ENCODE measurements around the gene DPM2.

Gene DPM2

DNA sequence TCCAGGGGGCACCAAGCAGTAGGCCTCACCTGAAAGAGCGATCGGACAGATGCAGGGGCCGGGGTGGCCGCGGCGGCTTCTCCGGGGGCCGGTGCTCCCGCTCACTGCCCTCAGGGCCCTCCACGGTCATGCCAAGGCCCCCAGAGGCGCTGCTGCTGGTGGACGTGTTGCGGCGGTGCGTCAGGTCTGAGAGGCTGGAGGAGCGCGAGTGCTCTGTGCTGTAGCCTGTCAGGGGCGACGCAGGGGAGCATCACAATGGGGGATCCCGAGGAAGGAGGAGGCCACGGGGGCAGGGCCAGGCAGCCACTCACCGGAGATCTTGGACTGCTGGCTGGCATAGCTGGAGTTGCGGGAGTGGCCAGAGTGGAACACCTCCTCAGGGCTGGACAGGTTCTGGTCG is 7.7 kb upstream of the DPM2 start:
- Histone ChIP-seq H2BK5ac (ENCODE audit: low read depth, low read length, poor library complexity) (no peak overlapping the region), H3K27me3 (ENCODE audit: insufficient read depth, low read length) (no peaks in the 10 kb centered on the region), H3K4me3 (ENCODE audit: low read depth, low read length) (no peak overlapping the region), H3K18ac (ENCODE audit: low read length) (no peak overlapping the region), H3K4me2 (ENCODE audit: low read length) (no peak overlapping the region), H3K23ac (ENCODE audit: low read length) (no peak overlapping the region), H4K12ac (ENCODE audit: low read depth, low read length) (no peak overlapping the region), H3K4me1 (ENCODE audit: control insufficient read depth in 1 of 2, insufficient read depth in 2 of 2, low read length in 2 of 2) (no peaks in the 10 kb centered on the region), H2AFZ (ENCODE audit: insufficient read depth, low read length, poor library complexity) (no peak overlapping the region), H4K8ac (ENCODE audit: low read depth, low read length) (no peak overlapping the region), H2AK5ac (ENCODE audit: low read length) (no peak overlapping the region), H3K79me1 (ENCODE audit: low read length) (no peaks in the 10 kb centered on the region), H3K27ac (ENCODE audit: low read depth, low read length) (no peak overlapping the region), H3K9ac (ENCODE audit: low read length) (no peak overlapping the region), H2BK12ac (ENCODE audit: low read length) (no peak overlapping the region), H3K36me3 (ENCODE audit: control insufficient read depth in 1 of 2, insufficient read depth in 2 of 2, low read length in 2 of 2) (peaks cover 66 to 70% of the 10 kb centered on the region in 2 experiments), H3K14ac (ENCODE audit: low read length) (no peak overlapping the region), H3K79me2 (ENCODE audit: control insufficient read depth, insufficient read depth, low read length, poor library complexity) (peaks cover 1% of the 10 kb centered on the region), H2BK120ac (ENCODE audit: insufficient read depth, low read length, poor library complexity) (no peak overlapping the region), H3K9me3 (ENCODE audit: insufficient read depth, low read depth, low read length) (no peaks in the 10 kb centered on the region), H3K4ac (ENCODE audit: low read depth, low read length) (no peak overlapping the region), H4K91ac (ENCODE audit: low read depth, low read length) (no peak overlapping the region)
- DNase-seq = no peak
- no CpG with 5 or more reads among the region's 24 CpGs for WGBS (ENCODE audit: extremely low coverage, insufficient coverage, insufficient read length)

DNA sequence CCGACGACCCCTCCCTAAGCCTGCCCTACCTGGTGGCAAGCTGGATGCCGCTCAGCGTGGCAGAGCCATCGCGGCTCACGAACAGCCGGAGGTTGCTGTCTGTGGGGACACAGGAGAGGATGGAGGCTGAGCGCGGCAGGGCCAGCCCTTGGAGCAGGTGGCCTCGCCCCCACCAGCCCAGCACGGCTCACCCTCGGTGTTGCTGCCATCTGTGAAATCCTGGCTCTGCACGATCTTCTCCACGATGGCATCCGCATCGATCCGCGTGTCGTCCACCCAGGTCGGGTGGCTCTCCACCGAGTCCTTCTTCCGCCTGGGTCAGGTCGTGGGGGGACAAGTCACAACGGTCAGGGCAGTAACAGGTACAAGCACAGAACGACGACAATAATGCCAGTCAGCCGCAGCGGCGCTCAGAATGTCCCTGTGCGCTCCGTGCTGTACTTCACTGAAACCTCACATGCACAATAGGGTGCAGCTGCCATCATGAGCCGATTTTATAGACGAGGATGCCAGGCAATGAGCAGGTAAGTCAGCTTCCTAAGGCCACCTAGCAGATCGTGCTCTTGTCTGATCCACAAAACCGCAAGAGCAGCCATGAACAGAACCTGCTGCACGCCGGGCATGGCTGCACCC is 7.0 kb upstream of the DPM2 start:
- Histone ChIP-seq H4K12ac (ENCODE audit: low read depth, low read length) (no peak overlapping the region), H4K8ac (ENCODE audit: low read depth, low read length) (no peak overlapping the region), H3K79me2 (ENCODE audit: control insufficient read depth, insufficient read depth, low read length, poor library complexity) (no peaks in the 10 kb centered on the region), H3K36me3 (ENCODE audit: control insufficient read depth in 1 of 2, insufficient read depth in 2 of 2, low read length in 2 of 2) (peaks cover 65 to 71% of the 10 kb centered on the region in 2 experiments), H2BK12ac (ENCODE audit: low read length) (no peak overlapping the region), H3K9me3 (ENCODE audit: insufficient read depth, low read depth, low read length) (no peaks in the 10 kb centered on the region), H3K27me3 (ENCODE audit: insufficient read depth, low read length) (no peaks in the 10 kb centered on the region), H3K4me2 (ENCODE audit: low read length) (no peak overlapping the region), H2AFZ (ENCODE audit: insufficient read depth, low read length, poor library complexity) (no peak overlapping the region), H3K9ac (ENCODE audit: low read length) (no peak overlapping the region), H3K23ac (ENCODE audit: low read length) (no peak overlapping the region), H2AK5ac (ENCODE audit: low read length) (no peak overlapping the region), H3K4me3 (ENCODE audit: low read depth, low read length) (no peak overlapping the region), H3K14ac (ENCODE audit: low read length) (no peak overlapping the region), H4K91ac (ENCODE audit: low read depth, low read length) (no peak overlapping the region), H3K79me1 (ENCODE audit: low read length) (no peaks in the 10 kb centered on the region), H3K4ac (ENCODE audit: low read depth, low read length) (no peak overlapping the region), H2BK5ac (ENCODE audit: low read depth, low read length, poor library complexity) (no peak overlapping the region), H3K18ac (ENCODE audit: low read length) (no peak overlapping the region), H2BK120ac (ENCODE audit: insufficient read depth, low read length, poor library complexity) (no peak overlapping the region), H3K4me1 (ENCODE audit: control insufficient read depth in 1 of 2, insufficient read depth in 2 of 2, low read length in 2 of 2) (no peaks in the 10 kb centered on the region), H3K27ac (ENCODE audit: low read depth, low read length) (no peak overlapping the region)
- DNase-seq = no peak
- WGBS (ENCODE audit: extremely low coverage, insufficient coverage, insufficient read length) = no CpG with 5 or more reads among the region's 38 CpGs

DNA sequence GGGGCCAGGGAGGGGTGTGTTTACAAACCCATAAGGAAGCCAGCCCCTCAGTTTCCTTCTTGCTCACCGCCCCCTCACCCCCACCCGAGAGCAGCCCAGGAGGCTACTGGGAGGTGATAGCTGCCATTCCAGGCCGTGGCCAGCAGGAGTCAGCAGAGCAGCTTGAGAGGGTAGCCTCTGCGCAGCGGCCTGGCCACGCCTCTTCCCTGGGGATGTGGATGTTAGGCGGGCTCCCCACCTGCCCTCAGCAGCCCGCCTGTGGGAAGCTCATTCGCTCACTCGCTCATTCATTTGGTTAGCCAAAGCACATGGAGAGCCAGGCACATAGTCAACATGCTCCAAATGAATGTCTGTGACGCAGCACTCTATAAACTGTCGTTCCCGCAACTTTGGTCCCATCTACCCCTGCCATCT is 6.1 kb upstream of the DPM2 start:
- Histone ChIP-seq H4K12ac (ENCODE audit: low read depth, low read length) (no peak overlapping the region), H4K91ac (ENCODE audit: low read depth, low read length) (no peak overlapping the region)

DNA sequence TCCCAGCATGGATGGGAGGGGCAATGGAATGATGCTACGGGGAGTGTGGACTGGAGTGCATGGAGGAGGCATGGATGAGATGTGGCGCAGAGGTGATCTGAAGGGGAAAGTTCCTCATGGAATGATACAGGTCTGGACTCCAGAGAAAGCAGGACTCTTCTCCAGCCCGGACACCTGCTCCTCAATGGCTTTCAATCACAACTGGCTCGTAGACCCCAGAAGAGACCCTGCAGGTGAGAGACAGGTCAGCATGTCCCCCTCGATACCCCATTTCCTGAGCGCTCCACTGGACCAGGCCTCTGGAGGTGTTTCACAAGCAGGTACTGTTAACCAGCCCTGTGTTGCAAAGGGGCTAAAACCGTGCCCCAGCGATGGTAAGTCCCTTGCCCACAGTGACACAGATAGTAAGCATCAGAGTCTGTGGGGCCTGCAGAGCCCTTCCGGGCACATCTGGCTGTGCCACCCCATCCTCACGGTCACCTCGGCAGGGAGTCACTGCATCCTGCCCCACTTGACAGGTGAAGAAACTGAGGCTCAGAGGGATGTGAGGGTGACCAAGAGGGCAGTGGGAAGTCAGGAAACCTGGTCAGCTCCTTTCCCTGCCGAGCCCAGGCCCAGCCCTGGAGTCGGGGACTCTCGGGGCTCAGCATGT is 5.5 kb upstream of the DPM2 start:
- H2BK5ac ChIP-seq (ENCODE audit: low read depth, low read length, poor library complexity) = no peak overlapping the region
- H4K91ac ChIP-seq (ENCODE audit: low read depth, low read length) = no peak overlapping the region
- peaks cover 63 to 66% of the 10 kb centered on the region in 2 experiments for H3K36me3 ChIP-seq (ENCODE audit: control insufficient read depth in 1 of 2, insufficient read depth in 2 of 2, low read length in 2 of 2)
- no peak overlapping the region for H2BK120ac ChIP-seq (ENCODE audit: insufficient read depth, low read length, poor library complexity)
- no peak overlapping the region for H2BK12ac ChIP-seq (ENCODE audit: low read length)
- H3K14ac ChIP-seq (ENCODE audit: low read length) = no peak overlapping the region
- H3K18ac ChIP-seq (ENCODE audit: low read length) = no peak overlapping the region
- H2AK5ac ChIP-seq (ENCODE audit: low read length) = no peak overlapping the region
- H2AFZ ChIP-seq (ENCODE audit: insufficient read depth, low read length, poor library complexity) = no peak overlapping the region
- no CpG with 5 or more reads among the region's 14 CpGs for WGBS (ENCODE audit: extremely low coverage, insufficient coverage, insufficient read length)
- H4K12ac ChIP-seq (ENCODE audit: low read depth, low read length) = no peak overlapping the region
- no peaks in the 10 kb centered on the region for H3K9me3 ChIP-seq (ENCODE audit: insufficient read depth, low read depth, low read length)
- no peak overlapping the region for H3K23ac ChIP-seq (ENCODE audit: low read length)
- no peak overlapping the region for H3K9ac ChIP-seq (ENCODE audit: low read length)
- no peak overlapping the region for H3K4me2 ChIP-seq (ENCODE audit: low read length)
- no peak overlapping the region for H3K4ac ChIP-seq (ENCODE audit: low read depth, low read length)
- H3K4me1 ChIP-seq (ENCODE audit: control insufficient read depth in 1 of 2, insufficient read depth in 2 of 2, low read length in 2 of 2) = peaks cover under 1 to 3% of the 10 kb centered on the region in 2 experiments
- no peak for DNase-seq
- H3K79me2 ChIP-seq (ENCODE audit: control insufficient read depth, insufficient read depth, low read length, poor library complexity) = no peaks in the 10 kb centered on the region
- H3K27me3 ChIP-seq (ENCODE audit: insufficient read depth, low read length) = no peaks in the 10 kb centered on the region
- H3K4me3 ChIP-seq (ENCODE audit: low read depth, low read length) = no peak overlapping the region
- no peak overlapping the region for H3K27ac ChIP-seq (ENCODE audit: low read depth, low read length)
- H3K79me1 ChIP-seq (ENCODE audit: low read length) = no peaks in the 10 kb centered on the region
- no peak overlapping the region for H4K8ac ChIP-seq (ENCODE audit: low read depth, low read length)

More for the DNA sequence above, 6.1 kb upstream of the DPM2 start:
- H3K4me2 ChIP-seq (ENCODE audit: low read length) = no peak overlapping the region
- no peak overlapping the region for H3K27ac ChIP-seq (ENCODE audit: low read depth, low read length)
- DNase-seq = peak; percentile 92 to 93
- no CpG with 5 or more reads among the region's 13 CpGs for WGBS (ENCODE audit: extremely low coverage, insufficient coverage, insufficient read length)
- H3K4me3 ChIP-seq (ENCODE audit: low read depth, low read length) = no peak overlapping the region
- no peak overlapping the region for H2AK5ac ChIP-seq (ENCODE audit: low read length)
- H3K14ac ChIP-seq (ENCODE audit: low read length) = no peak overlapping the region
- H2BK120ac ChIP-seq (ENCODE audit: insufficient read depth, low read length, poor library complexity) = no peak overlapping the region
- H3K79me2 ChIP-seq (ENCODE audit: control insufficient read depth, insufficient read depth, low read length, poor library complexity) = no peaks in the 10 kb centered on the region
- H3K9me3 ChIP-seq (ENCODE audit: insufficient read depth, low read depth, low read length) = no peaks in the 10 kb centered on the region
- H3K9ac ChIP-seq (ENCODE audit: low read length) = no peak overlapping the region
- H3K36me3 ChIP-seq (ENCODE audit: control insufficient read depth in 1 of 2, insufficient read depth in 2 of 2, low read length in 2 of 2) = peaks cover 65 to 70% of the 10 kb centered on the region in 2 experiments
- H4K8ac ChIP-seq (ENCODE audit: low read depth, low read length) = no peak overlapping the region
- no peak overlapping the region for H3K4ac ChIP-seq (ENCODE audit: low read depth, low read length)
- H2BK12ac ChIP-seq (ENCODE audit: low read length) = no peak overlapping the region
- no peaks in the 10 kb centered on the region for H3K4me1 ChIP-seq (ENCODE audit: control insufficient read depth in 1 of 2, insufficient read depth in 2 of 2, low read length in 2 of 2)
- no peak overlapping the region for H2BK5ac ChIP-seq (ENCODE audit: low read depth, low read length, poor library complexity)
- no peaks in the 10 kb centered on the region for H3K27me3 ChIP-seq (ENCODE audit: insufficient read depth, low read length)
- H3K18ac ChIP-seq (ENCODE audit: low read length) = no peak overlapping the region
- no peaks in the 10 kb centered on the region for H3K79me1 ChIP-seq (ENCODE audit: low read length)
- H3K23ac ChIP-seq (ENCODE audit: low read length) = no peak overlapping the region
- no peak overlapping the region for H2AFZ ChIP-seq (ENCODE audit: insufficient read depth, low read length, poor library complexity)
